Colonic mucosa (tissue), 4 donors: Measurements from ENCODE around the gene NDUFAB1. TPM values are rescaled to one million over a fixed set of nuclear protein-coding genes. Genes with fewer than 3 reads are reported as not detected.
A peak's percentile ranks its signal among the peaks of the same experiment; 100 is the strongest.

Experiments used
- DNase-seq: peaks from one replicate; pipeline ENCODE4 v3.0.0-alpha.2; 2020
- H3K27ac ChIP-seq: fragments of 200-600 bp; one replicate; pipeline ENCODE4 v1.8.0; 2021
- H3K27me3 ChIP-seq: fragments of 200-600 bp; one replicate; pipeline ENCODE4 v1.8.0; 2021
- H3K36me3 ChIP-seq: fragments of 200-600 bp; one replicate; pipeline ENCODE4 v1.8.0; 2021
- H3K4me1 ChIP-seq: fragments of 200-600 bp; one replicate; pipeline ENCODE4 v1.8.0; 2021; ENCODE audit warnings: mild to moderate bottlenecking
- H3K4me3 ChIP-seq: fragments of 200-600 bp; one replicate; pipeline ENCODE4 v1.8.0; 2021
- H3K9ac ChIP-seq, 2 donors: one replicate each; pipeline ENCODE4 v1.7.0; 2013; ENCODE audit warnings: control low read depth in 2 of 2, low read depth in 2 of 2, low read length in 2 of 2
- H3K9me3 ChIP-seq: fragments of 200-600 bp; one replicate; pipeline ENCODE4 v1.8.0; 2021
- intact Hi-C: fragments of 100-400 bp; cut with DNase I; formaldehyde crosslinking; loops from one replicate; pipeline ENCODE4 v1.14.1; 2022
- total RNA-seq, 2 donors: library from RNA; stranded (reverse); fragmentation: NEBNext Ultra II Directional in 1 of 2; extraction: Animal tissue kit (Norgen Biotek cat#: 25700) in 1 of 2; gene quantifications; one replicate each; pipeline ENCODE4 v1.2.1, GENCODE V29; 2021
- TF ChIP-seq, protein P1 (sequence below): fragments of 200-600 bp; IDR thresholded peaks from one replicate; pipeline ENCODE4 v1.8.0; 2022; ENCODE audit warnings: antibody characterized with exemption, mild to moderate bottlenecking
- donor health status: healthy.
- donor health status: DM: no; HTN: no; CAD: no.
- donor health status: DM: no; HTN: no; CAD: no.

Gene NDUFAB1
- total RNA-seq: 100 to 1,000 TPM; 136 to 212 TPM

DNA sequence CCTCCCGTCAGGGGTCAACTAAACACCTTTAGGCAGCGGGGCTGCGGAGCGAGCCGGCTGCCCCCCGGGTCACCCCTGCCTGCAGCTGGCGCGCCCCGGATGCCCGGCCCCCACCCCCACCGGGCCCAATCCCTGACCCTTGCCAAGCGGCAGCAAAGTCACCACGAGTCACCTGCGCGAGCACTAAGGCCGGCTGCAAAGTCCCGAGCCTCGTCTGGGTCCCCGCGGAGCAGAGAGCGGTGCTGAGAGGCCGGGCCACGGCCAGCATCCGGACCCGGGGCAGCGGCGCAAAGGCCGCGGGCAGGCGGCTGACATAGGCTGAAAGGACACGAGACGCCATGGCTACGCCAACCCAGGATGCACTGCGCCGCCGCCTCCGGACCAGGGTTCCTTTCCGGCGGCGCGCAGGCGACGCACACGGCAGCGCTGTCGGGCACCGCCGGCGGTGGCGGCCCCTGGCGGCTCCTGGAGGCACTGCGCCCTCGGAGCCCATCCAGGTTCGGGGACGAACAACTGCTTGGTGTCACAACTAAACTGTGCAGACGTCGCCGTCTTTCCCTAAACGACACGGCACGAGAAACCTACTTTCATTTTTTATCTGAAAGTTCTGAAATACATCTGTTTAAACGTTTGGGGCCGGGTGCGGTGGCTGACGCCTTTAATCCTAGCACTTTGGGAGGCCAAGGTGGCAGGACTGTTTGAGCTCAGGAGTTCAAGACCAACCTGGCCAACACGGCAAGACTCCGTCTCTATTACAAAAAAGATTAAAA lies at the start of gene NDUFAB1:
Gene NDUFAB1 (minus strand): TSS at position 366 of the 770 bp plus-strand sequence. CDS start 26 bp downstream, at position 340.
- intact Hi-C loops: no loop called here
- DNase-seq: peak; percentile 94

DNA sequence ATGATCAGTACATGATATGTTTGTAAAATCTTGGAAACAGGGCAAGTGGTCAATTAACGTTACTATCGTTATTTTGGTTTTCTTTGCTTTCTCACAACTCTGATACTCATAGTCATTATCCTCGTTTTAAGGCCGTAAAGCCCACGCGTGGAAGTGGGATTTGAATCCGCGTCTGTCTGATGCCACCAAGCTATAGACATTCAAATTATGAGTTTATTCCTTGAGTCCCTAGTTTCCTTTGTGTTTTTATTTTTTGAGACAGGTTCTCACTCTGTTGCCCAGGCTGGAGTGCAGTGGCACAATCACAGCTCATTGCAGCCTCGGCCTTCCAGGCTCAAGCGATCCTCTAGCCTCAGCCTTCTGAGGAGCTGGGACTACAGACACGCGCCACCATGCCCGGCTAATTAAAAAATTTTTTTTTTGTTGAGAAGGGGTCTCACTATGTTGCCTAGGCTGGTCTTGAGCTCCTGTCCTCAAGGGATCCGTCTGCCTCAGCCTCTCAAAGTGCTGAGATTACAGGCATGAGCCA lies 46.2 kb upstream of the NDUFAB1 start:
- peak overlapping the region; percentile 99 for H3K4me3 ChIP-seq
- H3K9me3 ChIP-seq: no peaks in the 10 kb centered on the region
- intact Hi-C loops: no loop called here
- no peak for DNase-seq
- TF ChIP-seq, protein P1, sequence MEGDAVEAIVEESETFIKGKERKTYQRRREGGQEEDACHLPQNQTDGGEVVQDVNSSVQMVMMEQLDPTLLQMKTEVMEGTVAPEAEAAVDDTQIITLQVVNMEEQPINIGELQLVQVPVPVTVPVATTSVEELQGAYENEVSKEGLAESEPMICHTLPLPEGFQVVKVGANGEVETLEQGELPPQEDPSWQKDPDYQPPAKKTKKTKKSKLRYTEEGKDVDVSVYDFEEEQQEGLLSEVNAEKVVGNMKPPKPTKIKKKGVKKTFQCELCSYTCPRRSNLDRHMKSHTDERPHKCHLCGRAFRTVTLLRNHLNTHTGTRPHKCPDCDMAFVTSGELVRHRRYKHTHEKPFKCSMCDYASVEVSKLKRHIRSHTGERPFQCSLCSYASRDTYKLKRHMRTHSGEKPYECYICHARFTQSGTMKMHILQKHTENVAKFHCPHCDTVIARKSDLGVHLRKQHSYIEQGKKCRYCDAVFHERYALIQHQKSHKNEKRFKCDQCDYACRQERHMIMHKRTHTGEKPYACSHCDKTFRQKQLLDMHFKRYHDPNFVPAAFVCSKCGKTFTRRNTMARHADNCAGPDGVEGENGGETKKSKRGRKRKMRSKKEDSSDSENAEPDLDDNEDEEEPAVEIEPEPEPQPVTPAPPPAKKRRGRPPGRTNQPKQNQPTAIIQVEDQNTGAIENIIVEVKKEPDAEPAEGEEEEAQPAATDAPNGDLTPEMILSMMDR: no peak
- peaks cover 3% of the 10 kb centered on the region for H3K4me1 ChIP-seq
- H3K9ac ChIP-seq: peak overlapping the region; percentile 93 to 95
- H3K27ac ChIP-seq: no peak overlapping the region
- H3K36me3 ChIP-seq: no peaks in the 10 kb centered on the region
- no peaks in the 10 kb centered on the region for H3K27me3 ChIP-seq

More for the DNA sequence above, at the start of gene NDUFAB1:
- Histone ChIP-seq H3K9ac (peak within 1 kb of the TSS; percentile 64 to 95), H3K36me3 (no peaks in the 10 kb centered on the region), H3K4me1 (peaks cover 4% of the 10 kb centered on the region), H3K27ac (peak within 1 kb of the TSS; percentile 60), H3K9me3 (no peaks in the 10 kb centered on the region), H3K4me3 (peak within 1 kb of the TSS; percentile 96), H3K27me3 (no peaks in the 10 kb centered on the region)
- TF ChIP-seq, protein P1: peak; percentile 100

DNA sequence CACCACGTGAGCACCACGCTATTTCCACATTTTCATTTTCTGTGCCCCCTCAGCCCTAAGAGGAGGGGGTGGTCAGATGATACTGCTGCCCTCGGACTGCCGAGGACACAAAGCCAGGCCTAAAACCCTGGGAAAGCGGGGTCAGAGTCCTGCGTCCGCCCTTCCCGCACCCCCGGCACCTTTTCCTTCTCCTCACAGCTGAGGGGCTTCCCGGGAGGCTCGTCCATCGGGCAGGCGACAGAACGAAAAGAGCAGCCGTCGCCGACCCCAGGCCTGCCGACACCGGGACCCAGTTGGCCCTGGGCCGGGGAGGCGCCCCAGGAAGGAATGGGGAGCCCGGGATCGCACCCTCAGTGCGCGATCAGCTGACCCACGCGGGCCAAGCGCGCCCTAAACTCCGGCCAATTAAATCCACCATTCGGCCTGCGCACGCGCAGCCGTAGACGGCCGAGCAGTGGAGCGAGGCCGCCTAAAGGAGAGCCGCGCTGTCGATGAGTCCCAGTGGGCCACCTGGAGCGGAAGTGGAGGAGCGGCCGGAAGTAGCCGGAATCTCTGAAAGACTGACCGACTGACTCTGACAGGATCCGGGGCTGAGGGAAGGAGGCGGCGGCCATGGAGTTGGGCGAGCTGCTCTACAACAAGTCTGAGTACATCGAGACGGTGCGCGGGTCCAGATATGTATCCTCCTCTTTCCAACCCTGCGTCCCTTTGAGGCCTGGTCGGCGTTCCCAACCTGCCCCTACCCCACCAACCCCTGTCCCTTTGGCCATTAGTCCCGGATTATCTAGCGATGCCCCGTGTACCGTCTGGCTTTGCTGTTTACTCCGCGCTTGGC lies 45.0 kb upstream of the NDUFAB1 start, which contains the start of the genes DCTN5 and PALB2:
Gene DCTN5 (plus strand): TSS at position 536 of the 835 bp plus-strand sequence. CDS start 77 bp downstream, at position 613.
Gene PALB2 (minus strand): TSS at position 380 of the 835 bp plus-strand sequence. CDS start 153 bp downstream, at position 227.
- peak within 1 kb of the TSS; percentile 93 to 95 for H3K9ac ChIP-seq
- peaks cover 3% of the 10 kb centered on the region for H3K4me1 ChIP-seq
- peak; percentile 94 for DNase-seq
- H3K27me3 ChIP-seq: no peaks in the 10 kb centered on the region
- TF ChIP-seq, protein P1: no peak
- no peaks in the 10 kb centered on the region for H3K36me3 ChIP-seq
- H3K27ac ChIP-seq: peak within 1 kb of the TSS; percentile 72
- H3K9me3 ChIP-seq: no peaks in the 10 kb centered on the region
- intact Hi-C loops: no loop called here
- H3K4me3 ChIP-seq: peak within 1 kb of the TSS; percentile 99

DNA sequence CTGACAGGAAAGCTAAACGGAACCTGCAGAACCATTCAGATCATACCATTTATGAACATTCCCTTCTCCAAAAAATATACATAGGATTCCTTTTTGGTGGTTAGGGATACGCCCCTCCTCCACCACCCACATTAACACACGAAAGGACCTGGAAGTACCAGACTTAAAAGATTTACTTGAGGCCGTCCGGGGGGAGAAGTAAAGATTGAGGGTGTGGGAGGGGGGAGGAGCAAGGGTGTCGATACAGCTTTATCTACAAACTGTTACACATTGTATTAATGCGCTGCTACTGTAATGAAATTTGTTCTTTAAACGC lies 44.5 kb upstream of the NDUFAB1 start:
- Histone ChIP-seq H3K9ac (peak overlapping the region; percentile 71 to 76), H3K27ac (no peak overlapping the region), H3K4me3 (peak overlapping the region; percentile 99), H3K27me3 (no peaks in the 10 kb centered on the region), H3K4me1 (peaks cover 3% of the 10 kb centered on the region), H3K9me3 (no peaks in the 10 kb centered on the region), H3K36me3 (no peaks in the 10 kb centered on the region)
- intact Hi-C loops: no loop called here
- TF ChIP-seq, protein P1: no peak
- peak; percentile 20 for DNase-seq

DNA sequence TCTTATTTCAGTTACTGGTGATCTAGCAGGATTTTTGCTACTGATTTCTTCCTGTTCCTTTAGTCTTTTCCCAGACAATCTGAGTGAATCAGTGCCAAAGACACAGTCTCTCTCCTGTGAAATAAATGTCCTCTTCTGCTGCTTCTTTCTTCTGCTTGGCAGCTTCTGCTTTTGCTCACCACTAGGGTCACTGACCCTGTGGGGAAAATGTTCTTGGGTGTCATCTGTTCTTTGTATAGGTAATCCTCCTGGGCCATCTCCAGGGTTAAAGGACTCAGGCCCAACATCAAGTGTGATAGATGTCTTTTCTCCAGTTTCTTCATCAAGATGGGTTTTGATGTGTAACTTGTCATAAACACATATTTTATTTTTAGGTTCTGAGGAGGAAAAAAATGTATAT lies 39.8 kb upstream of the NDUFAB1 start:
- no peaks in the 10 kb centered on the region for H3K27me3 ChIP-seq
- no peak overlapping the region for H3K27ac ChIP-seq
- no peak for DNase-seq
- no peak overlapping the region for H3K9ac ChIP-seq
- no peaks in the 10 kb centered on the region for H3K36me3 ChIP-seq
- H3K4me1 ChIP-seq: peaks cover 3% of the 10 kb centered on the region
- no peak overlapping the region for H3K4me3 ChIP-seq
- TF ChIP-seq, protein P1: no peak
- no peaks in the 10 kb centered on the region for H3K9me3 ChIP-seq
- intact Hi-C loops: no loop called here
